Lower lobe of right lung (tissue), 2 donors: ENCODE data around the gene CLCN5. TPM values are rescaled to one million over a fixed set of nuclear protein-coding genes. Genes with fewer than 3 reads are reported as not detected.

ENCODE experiments used
- ATAC-seq, 2 donors: fragments of 200-7000 bp; cut with Tn5 transposase; one replicate each; pipeline ENCODE4 v1.9.1; 2020 to 2022; ENCODE audit warnings: mild to moderate bottlenecking in 2 of 2, moderate library complexity in 2 of 2
- DNase-seq: peaks from one replicate; pipeline ENCODE4 v3.0.0-alpha.2; 2020
- H3K27ac ChIP-seq: fragments of 200-600 bp; one replicate; pipeline ENCODE4 v1.8.0; 2022
- H3K27me3 ChIP-seq: fragments of 200-600 bp; one replicate; pipeline ENCODE4 v1.8.0; 2022; ENCODE audit warnings: low read depth
- H3K36me3 ChIP-seq: fragments of 200-600 bp; one replicate; pipeline ENCODE4 v1.8.0; 2022; ENCODE audit warnings: mild to moderate bottlenecking
- H3K4me1 ChIP-seq: fragments of 200-600 bp; one replicate; pipeline ENCODE4 v1.8.0; 2022
- H3K4me3 ChIP-seq: fragments of 200-600 bp; one replicate; pipeline ENCODE4 v1.8.0; 2022; ENCODE audit warnings: mild to moderate bottlenecking
- H3K9me3 ChIP-seq: fragments of 200-600 bp; one replicate; pipeline ENCODE4 v1.8.0; 2022
- intact Hi-C: fragments of 100-400 bp; cut with DNase I; formaldehyde crosslinking; loops from one replicate; pipeline ENCODE4 v1.11.0; 2022
- total RNA-seq: library from RNA; stranded (reverse); fragmentation: NEBNext Ultra II Directional; extraction: Animal tissue kit (Norgen Biotek cat#: 25700); gene quantifications from one replicate; pipeline ENCODE4 v1.2.1, GENCODE V29; 2021
- TF ChIP-seq, protein P1 (sequence below): fragments of 200-600 bp; IDR thresholded peaks from one replicate; pipeline ENCODE4 v1.8.0; 2022; ENCODE audit warnings: antibody characterized with exemption, mild to moderate bottlenecking
- donor health status: DM: no; HTN: yes; CAD: no; lungs with severe emphysema.

CLCN5 gene
- total RNA-seq, 1 donor from 2014 or later = 12.9 TPM

- no peaks in the 10 kb centered on the region for H3K9me3 ChIP-seq
- TF ChIP-seq, protein P1, sequence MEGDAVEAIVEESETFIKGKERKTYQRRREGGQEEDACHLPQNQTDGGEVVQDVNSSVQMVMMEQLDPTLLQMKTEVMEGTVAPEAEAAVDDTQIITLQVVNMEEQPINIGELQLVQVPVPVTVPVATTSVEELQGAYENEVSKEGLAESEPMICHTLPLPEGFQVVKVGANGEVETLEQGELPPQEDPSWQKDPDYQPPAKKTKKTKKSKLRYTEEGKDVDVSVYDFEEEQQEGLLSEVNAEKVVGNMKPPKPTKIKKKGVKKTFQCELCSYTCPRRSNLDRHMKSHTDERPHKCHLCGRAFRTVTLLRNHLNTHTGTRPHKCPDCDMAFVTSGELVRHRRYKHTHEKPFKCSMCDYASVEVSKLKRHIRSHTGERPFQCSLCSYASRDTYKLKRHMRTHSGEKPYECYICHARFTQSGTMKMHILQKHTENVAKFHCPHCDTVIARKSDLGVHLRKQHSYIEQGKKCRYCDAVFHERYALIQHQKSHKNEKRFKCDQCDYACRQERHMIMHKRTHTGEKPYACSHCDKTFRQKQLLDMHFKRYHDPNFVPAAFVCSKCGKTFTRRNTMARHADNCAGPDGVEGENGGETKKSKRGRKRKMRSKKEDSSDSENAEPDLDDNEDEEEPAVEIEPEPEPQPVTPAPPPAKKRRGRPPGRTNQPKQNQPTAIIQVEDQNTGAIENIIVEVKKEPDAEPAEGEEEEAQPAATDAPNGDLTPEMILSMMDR = no peak
- no peak for ATAC-seq
- no peak overlapping the region for H3K4me3 ChIP-seq
- no peaks in the 10 kb centered on the region for H3K36me3 ChIP-seq
- no peaks in the 10 kb centered on the region for H3K4me1 ChIP-seq
- H3K27ac ChIP-seq = no peak overlapping the region
- DNase-seq = no peak
- intact Hi-C loops = no loop called here
- no peaks in the 10 kb centered on the region for H3K27me3 ChIP-seq
Measured at GRCh38 chrX:49970674-49971073, 48.3 kb downstream of the CLCN5 start.

- DNase-seq (no peak), ATAC-seq (no peak)
- Histone ChIP-seq H3K27ac (no peak overlapping the region), H3K27me3 (no peaks in the 10 kb centered on the region), H3K36me3 (no peaks in the 10 kb centered on the region), H3K4me1 (no peaks in the 10 kb centered on the region), H3K4me3 (no peak overlapping the region), H3K9me3 (no peaks in the 10 kb centered on the region)
- intact Hi-C loops = no loop called here
- TF ChIP-seq, protein P1 = no peak
Measured at GRCh38 chrX:49972328-49972860, 50.0 kb downstream of the CLCN5 start.

DNA sequence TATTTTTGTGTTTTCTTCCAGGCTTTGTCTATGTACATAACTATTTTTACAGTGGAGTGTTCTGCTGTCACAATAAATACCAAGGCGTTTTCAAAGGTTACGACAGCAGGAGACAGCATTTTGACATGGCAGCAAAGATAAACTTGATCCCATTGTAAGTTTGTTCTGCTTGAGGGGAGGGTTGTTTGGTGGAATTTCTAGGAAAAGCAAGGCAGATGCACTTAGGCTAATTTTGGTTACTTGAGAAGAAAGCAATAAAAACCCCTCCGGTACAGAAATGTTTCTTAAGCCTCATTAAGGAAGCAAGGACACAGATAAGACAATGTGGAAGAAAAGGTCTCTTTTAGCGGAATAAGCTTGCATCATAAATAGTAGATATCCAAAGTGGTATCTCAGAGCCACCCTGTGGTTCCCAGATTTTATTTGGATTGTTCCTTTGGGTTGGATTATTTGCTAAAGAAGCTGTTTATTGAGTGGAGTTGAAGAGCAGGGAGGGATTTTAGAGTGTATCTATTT lies 54.3 kb downstream of the CLCN5 start:
- no peak for DNase-seq
- intact Hi-C loops = no loop called here
- H3K4me1 ChIP-seq = no peaks in the 10 kb centered on the region

DNA sequence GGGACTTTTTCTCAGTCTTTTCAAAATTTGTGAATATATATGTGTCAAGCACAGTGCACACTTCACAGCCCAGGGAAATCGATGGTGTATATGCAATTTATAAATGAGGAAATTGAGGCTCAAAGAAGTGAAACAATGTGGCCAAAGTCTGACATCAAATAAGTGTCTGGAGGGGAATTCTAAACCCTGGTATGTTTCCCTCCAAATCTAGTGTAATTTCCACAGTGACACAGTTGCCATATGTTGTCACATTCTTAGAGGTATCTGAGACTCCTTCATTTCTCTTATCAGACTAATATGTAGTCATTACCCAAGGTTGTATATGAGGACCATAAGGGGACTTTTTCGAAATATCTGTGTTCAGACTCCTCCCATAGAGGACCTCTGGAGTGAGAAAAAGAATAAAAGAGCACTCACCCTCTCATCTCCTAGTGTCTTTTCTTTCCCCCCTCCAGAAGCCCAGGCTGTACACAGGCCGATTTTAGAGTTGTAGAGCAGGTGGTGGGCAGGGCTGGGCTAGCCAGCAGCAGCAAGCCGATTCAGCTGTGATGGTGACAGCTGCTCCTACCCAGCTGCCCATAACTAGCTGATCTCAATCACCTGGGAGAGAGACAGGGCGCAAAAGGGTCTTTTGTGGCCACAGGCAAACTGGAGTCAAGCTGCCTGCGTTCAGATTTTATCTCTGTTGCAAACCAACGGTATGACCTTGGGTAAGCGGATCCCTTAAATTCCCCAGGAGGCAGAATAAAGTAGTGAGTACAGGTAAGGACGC lies 55.1 kb downstream of the CLCN5 start:
- H3K9me3 ChIP-seq = no peaks in the 10 kb centered on the region
- ATAC-seq (no peak), DNase-seq (no peak)
- intact Hi-C loops = no loop called here
- no peaks in the 10 kb centered on the region for H3K27me3 ChIP-seq
- H3K4me1 ChIP-seq = no peaks in the 10 kb centered on the region
- no peaks in the 10 kb centered on the region for H3K36me3 ChIP-seq
- H3K27ac ChIP-seq = no peak overlapping the region
- no peak overlapping the region for H3K4me3 ChIP-seq
- TF ChIP-seq, protein P1 = no peak

More for the DNA sequence above, 54.3 kb downstream of the CLCN5 start:
- no peak overlapping the region for H3K27ac ChIP-seq
- H3K36me3 ChIP-seq = no peaks in the 10 kb centered on the region
- TF ChIP-seq, protein P1 = no peak
- no peak overlapping the region for H3K4me3 ChIP-seq
- H3K27me3 ChIP-seq = no peaks in the 10 kb centered on the region
- ATAC-seq = no peak
- H3K9me3 ChIP-seq = no peaks in the 10 kb centered on the region

- H3K27ac ChIP-seq = no peak overlapping the region
- no peaks in the 10 kb centered on the region for H3K27me3 ChIP-seq
- intact Hi-C loops = no loop called here
- DNase-seq (no peak), ATAC-seq (no peak)
- H3K36me3 ChIP-seq = no peaks in the 10 kb centered on the region
- no peaks in the 10 kb centered on the region for H3K4me1 ChIP-seq
- H3K9me3 ChIP-seq = no peaks in the 10 kb centered on the region
- TF ChIP-seq, protein P1 = no peak
- no peak overlapping the region for H3K4me3 ChIP-seq
Measured at GRCh38 chrX:49978176-49978575, 55.8 kb downstream of the CLCN5 start.
